Activated naive CD8-positive, alpha-beta T cell treated with anti-CD3 and anti-CD28 coated beads for 36 hours (primary cell): ENCODE data around the gene NGF. TPM values are rescaled to one million over a fixed set of nuclear protein-coding genes. Genes with fewer than 3 reads are reported as not detected.
"Not testable (repeated sequence)": the region's sequence is repeated elsewhere in the genome, so short reads cannot be mapped to it uniquely, and the experiment has no call there.

ENCODE experiments used
- DNase-seq: peaks from one replicate; pipeline ENCODE4 v3.0.0; 2021
- H3K27ac Mint-ChIP-seq: one replicate; pipeline ENCODE4 v1.8.0; 2022; ENCODE audit warnings: mild to moderate bottlenecking, moderate library complexity, mixed read lengths
- H3K27me3 Mint-ChIP-seq: one replicate; pipeline ENCODE4 v1.8.0; 2022; ENCODE audit warnings: mild to moderate bottlenecking, mixed read lengths
- H3K36me3 Mint-ChIP-seq: one replicate; pipeline ENCODE4 v1.8.0; 2021; ENCODE audit warnings: mild to moderate bottlenecking, mixed read lengths
- H3K4me1 Mint-ChIP-seq: one replicate; pipeline ENCODE4 v1.8.0; 2021; ENCODE audit warnings: mixed read lengths
- H3K4me3 Mint-ChIP-seq: one replicate; pipeline ENCODE4 v1.8.0; 2022; ENCODE audit warnings: mild to moderate bottlenecking, moderate library complexity, mixed read lengths
- H3K9me3 Mint-ChIP-seq: one replicate; pipeline ENCODE4 v1.8.0; 2022; ENCODE audit warnings: mixed read lengths
- total RNA-seq, 2 experiments: library from RNA; stranded (reverse); gene quantifications; one replicate each; pipeline ENCODE4 v1.2.3, GENCODE V29; 2021

NGF gene
- total RNA-seq, 2 experiments from 2014 or later = not detected

DNA sequence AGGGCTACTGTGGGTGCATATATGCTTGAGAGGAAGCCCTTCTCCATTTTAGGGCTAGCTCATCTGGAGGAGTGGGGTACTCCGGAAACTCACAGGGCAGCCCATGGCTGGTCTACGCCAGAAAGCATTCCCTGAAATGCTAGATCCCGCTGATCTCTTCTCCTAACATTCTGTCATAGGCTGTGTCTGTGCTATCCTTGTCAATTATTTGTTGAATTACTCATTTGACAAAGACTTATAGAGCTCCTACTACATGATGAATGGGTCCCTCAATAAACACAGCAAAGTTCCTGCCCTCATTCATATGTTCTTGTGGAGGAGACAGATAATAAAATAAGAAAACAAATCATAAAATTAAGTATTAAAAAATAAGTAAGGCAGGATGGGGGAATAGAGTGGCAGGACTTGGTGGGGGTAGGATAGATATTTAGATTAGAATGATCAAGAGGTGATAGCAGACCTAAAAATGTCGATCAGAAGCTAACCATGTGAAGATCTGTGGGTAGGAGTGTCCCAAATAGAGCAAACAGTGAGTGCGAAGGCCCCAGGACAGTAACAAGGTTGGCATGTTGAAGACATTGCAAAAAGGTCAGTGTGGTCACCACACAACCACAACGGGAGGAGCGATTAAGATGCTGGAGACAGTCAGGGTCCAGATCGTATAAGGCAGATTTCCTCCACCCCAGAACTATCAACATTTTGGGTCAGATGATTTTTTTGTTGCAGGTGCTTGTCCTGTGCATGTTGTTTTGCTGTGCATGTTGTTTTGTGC lies 13.2 kb downstream of the NGF start:
- no peaks in the 10 kb centered on the region for H3K36me3 Mint-ChIP-seq
- H3K27ac Mint-ChIP-seq = no peak overlapping the region
- H3K4me3 Mint-ChIP-seq = no peak overlapping the region
- DNase-seq = no peak
- no peaks in the 10 kb centered on the region for H3K9me3 Mint-ChIP-seq
- H3K4me1 Mint-ChIP-seq = no peaks in the 10 kb centered on the region
- peaks cover 16% of the 10 kb centered on the region for H3K27me3 Mint-ChIP-seq

DNA sequence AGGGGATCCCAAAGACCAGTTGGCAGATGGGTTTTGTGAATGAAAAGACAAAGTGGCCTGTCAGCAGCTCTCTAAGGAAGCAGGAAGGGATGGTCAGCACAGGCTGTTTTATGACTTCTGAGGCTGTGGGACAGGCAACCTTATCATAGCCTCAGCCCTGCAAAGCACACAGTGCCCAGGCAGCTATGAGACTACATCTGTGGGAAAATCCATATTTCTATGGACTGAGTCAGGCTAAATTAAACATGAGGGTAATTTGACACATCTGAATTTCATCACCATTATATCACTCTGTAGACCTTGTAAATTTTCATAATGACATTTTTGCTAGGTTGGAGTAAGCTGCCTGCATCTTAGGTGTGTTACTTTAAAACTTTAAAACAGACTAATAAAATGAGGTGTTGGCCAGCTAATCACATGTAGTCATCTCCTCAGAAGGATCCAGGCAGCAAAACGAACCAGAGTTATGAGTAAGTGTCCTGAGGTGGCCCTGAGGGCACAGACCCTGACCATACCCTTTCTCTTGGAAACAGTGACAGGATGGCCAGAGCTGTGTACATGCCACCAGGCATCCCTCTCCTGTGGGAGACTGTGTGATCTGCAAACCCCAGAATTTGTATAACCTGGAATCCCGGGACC lies 14.6 kb downstream of the NGF start:
- Mint-ChIP-seq H3K36me3 (no peaks in the 10 kb centered on the region), H3K4me3 (no peak overlapping the region), H3K9me3 (no peaks in the 10 kb centered on the region), H3K27me3 (peaks cover 16% of the 10 kb centered on the region), H3K4me1 (no peaks in the 10 kb centered on the region), H3K27ac (no peak overlapping the region)
- no peak for DNase-seq

DNA sequence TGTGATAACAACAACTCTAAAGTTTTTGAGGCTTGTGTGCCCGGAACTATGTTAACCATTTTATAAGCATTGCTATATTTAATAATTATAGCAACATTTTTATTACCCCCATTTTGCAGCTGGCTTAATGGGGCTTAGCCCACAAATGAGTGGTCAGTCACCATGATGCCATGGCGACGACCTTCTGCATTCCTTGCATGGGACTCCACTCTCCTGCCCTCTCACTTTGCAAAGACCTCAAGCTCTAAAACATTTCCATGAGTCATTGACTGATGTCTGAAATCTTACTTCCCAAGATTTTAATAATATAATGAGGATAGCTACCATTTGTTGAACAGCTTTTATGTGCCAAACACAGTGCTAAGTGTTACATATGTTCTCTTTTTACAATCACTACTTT lies 15.4 kb downstream of the NGF start:
- no peak for DNase-seq
- H3K4me3 Mint-ChIP-seq = no peak overlapping the region
- no peaks in the 10 kb centered on the region for H3K9me3 Mint-ChIP-seq
- no peaks in the 10 kb centered on the region for H3K36me3 Mint-ChIP-seq
- H3K27ac Mint-ChIP-seq = no peak overlapping the region
- H3K4me1 Mint-ChIP-seq = no peaks in the 10 kb centered on the region
- peaks cover 13% of the 10 kb centered on the region for H3K27me3 Mint-ChIP-seq

DNA sequence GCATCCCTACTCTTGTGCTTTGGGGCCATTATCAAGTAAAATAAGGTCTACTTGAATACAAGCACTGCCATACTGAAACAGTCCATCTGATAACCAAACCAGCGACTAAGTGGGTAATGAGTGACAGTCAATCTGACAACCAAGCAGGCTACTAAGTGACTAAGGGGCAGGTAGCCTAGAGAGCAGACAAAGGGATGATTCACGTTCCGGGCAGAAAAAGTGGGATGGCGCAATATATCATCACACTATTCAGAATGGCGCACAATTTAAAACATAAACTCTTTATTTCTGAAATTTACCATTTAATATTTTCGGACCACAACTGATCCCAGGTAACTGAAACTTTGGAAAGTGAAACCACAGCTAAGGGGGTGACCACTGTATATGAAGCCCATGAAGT lies 17.7 kb downstream of the NGF start:
- Mint-ChIP-seq H3K36me3 (no peaks in the 10 kb centered on the region), H3K4me3 (no peak overlapping the region), H3K27ac (no peak overlapping the region), H3K4me1 (no peaks in the 10 kb centered on the region), H3K9me3 (no peaks in the 10 kb centered on the region), H3K27me3 (peaks cover 5% of the 10 kb centered on the region)
- no peak for DNase-seq

DNA sequence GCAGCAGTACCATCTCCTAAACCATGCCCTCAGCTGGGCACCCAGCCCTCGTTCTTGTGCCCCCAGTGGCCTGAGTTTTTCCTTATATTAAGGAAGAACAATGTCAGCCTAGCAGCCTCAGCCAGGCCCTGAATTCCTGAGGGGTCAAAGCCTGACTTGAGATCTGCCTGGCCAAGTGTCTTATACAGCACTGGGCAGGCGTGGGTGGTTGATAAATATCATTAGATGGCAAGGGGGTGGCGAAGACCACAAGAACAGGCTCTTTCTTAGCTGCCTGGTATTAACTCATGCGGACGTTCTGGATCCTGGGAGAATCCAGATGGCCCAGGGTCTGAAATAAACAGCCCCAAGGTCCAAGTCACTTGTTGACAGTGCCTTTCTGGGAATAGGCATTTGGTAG lies 18.3 kb downstream of the NGF start:
- Mint-ChIP-seq H3K27ac (no peak overlapping the region), H3K9me3 (no peaks in the 10 kb centered on the region), H3K36me3 (no peaks in the 10 kb centered on the region), H3K4me1 (no peaks in the 10 kb centered on the region), H3K27me3 (peaks cover 5% of the 10 kb centered on the region), H3K4me3 (no peak overlapping the region)
- DNase-seq = no peak

DNA sequence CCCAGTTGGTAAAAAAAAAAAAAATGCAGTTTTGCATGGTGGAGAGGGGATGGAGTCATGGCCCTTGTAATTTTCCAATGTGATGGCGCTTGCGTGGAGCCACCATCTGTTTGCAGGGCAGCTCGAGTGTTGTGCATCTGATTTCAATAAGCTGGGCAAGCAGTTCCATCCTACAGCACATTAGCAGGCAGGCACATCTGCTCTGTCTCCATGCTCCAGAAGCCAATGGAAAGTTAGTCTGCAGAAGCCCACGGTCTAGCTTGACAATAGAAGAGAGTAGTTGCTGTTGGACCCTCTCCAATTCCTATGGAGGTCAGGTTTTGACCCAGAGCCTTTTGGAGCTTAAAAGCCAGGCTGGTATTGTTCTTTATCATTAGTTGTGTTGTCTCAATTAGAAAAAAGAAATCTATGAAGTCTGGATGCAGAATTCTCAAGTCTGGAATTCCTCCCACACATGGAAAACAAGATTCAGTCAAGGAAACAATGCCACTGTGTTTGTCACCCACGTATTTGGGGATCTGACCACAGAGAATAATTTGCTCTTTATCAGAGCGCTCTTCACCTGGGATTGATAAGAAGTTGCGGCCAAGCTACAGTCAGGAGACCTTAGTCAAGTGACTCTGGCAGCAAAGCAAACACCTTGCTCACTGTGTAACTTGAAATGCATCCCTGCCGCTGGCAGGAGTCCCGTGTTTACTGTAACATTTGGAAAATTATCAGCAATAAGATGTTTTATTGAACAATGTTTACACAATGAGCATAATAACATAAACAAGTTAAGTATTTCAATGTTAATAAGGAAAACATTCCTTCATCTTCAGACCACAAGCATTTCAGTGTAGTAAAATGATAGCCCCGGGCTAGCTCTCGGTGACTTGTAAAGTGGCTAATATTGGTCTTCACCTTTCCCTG lies 20.7 kb downstream of the NGF start:
- no peaks in the 10 kb centered on the region for H3K36me3 Mint-ChIP-seq
- H3K4me3 Mint-ChIP-seq = no peak overlapping the region
- H3K4me1 Mint-ChIP-seq = no peaks in the 10 kb centered on the region
- H3K27ac Mint-ChIP-seq = no peak overlapping the region
- H3K27me3 Mint-ChIP-seq = no peaks in the 10 kb centered on the region
- H3K9me3 Mint-ChIP-seq = no peaks in the 10 kb centered on the region
- no peak for DNase-seq

DNA sequence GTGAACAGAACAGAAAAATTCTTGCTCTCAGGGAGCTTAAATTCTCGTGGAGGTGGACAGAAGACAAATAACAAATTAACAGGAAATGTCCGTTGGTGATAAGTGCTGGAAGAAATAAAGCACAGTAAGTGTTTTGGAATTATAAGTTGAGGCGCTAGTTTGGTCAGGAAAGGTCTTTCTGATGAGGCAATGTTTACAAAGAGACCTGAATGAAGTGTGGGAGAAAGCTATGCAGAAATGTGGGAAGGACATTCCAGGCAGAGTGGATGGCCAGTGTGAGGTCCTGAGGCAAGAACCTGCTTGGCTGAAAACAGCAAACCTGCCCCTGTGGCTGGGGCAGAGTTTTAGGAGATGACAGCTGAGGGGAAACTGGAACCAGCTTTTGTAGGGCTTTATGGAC lies 23.3 kb downstream of the NGF start:
- Mint-ChIP-seq H3K27me3 (peaks cover 8% of the 10 kb centered on the region), H3K4me1 (no peaks in the 10 kb centered on the region), H3K36me3 (no peaks in the 10 kb centered on the region), H3K9me3 (no peaks in the 10 kb centered on the region), H3K27ac (no peak overlapping the region), H3K4me3 (no peak overlapping the region)
- DNase-seq = no peak

DNA sequence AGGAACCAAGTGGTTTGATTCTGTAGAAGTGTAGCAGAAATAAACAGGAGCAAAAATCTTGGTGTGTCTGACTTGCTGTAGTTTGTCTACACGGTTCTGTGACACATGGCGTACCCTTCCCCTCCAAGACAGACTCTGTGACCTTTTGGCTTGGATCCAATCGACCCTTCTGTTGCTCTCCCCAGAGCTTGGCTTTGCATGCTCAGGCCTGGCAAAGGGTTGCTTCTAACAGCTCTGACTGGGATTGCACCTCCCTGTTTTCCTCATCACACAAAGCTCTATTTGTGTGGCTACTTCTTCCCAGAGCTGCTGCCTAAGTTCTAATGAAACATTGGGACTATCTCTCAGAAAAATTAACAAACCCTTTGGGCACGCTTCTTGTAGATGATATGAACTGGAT lies 24.0 kb downstream of the NGF start:
- Mint-ChIP-seq H3K27ac (no peak overlapping the region), H3K4me1 (no peaks in the 10 kb centered on the region), H3K27me3 (peaks cover 8% of the 10 kb centered on the region), H3K4me3 (no peak overlapping the region), H3K36me3 (no peaks in the 10 kb centered on the region), H3K9me3 (no peaks in the 10 kb centered on the region)
- no peak for DNase-seq

DNA sequence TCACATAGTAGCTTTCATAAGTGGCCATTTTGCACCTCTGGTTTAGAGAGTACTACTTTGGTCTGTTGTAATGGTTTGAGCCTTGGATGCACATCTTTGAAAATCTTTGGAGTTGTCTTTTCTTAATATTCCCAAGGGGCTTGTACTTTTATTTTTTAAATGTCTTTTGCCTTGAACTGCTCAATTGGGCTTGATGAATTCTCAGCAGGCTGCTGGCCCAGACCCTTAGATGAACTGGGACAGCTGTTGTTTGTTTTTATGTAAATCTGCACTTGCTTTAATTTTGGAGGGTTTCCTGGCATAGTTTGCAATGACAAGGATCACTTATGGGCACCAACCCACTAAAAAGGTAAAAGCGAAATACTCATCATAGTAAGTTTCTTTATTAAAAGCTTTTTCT lies 24.9 kb downstream of the NGF start:
- no peaks in the 10 kb centered on the region for H3K4me1 Mint-ChIP-seq
- H3K27me3 Mint-ChIP-seq = peaks cover 8% of the 10 kb centered on the region
- DNase-seq = no peak
- H3K9me3 Mint-ChIP-seq = no peaks in the 10 kb centered on the region
- no peaks in the 10 kb centered on the region for H3K36me3 Mint-ChIP-seq
- no peak overlapping the region for H3K4me3 Mint-ChIP-seq
- no peak overlapping the region for H3K27ac Mint-ChIP-seq

DNA sequence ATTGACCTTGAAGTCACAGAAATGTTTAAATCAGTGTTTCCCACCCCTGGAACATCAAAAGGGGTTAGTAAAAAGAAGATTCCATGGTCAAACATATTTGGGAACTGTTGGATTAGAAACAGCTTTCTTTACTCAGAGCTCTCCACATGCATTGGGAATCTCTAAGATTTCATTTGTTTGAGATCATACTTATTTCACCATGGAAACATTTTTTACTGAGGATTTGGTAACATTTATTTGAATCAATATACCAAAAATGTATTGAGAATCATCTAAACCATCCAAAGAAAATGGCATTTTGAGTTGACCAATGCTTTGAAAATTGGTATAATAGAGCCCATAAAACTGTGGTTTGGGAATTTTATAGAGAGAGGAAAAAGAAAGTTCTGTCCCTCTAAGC lies 25.3 kb downstream of the NGF start:
- H3K9me3 Mint-ChIP-seq = no peaks in the 10 kb centered on the region
- H3K4me3 Mint-ChIP-seq = no peak overlapping the region
- no peak for DNase-seq
- H3K4me1 Mint-ChIP-seq = no peaks in the 10 kb centered on the region
- no peak overlapping the region for H3K27ac Mint-ChIP-seq
- H3K36me3 Mint-ChIP-seq = no peaks in the 10 kb centered on the region
- peaks cover 8% of the 10 kb centered on the region for H3K27me3 Mint-ChIP-seq

DNA sequence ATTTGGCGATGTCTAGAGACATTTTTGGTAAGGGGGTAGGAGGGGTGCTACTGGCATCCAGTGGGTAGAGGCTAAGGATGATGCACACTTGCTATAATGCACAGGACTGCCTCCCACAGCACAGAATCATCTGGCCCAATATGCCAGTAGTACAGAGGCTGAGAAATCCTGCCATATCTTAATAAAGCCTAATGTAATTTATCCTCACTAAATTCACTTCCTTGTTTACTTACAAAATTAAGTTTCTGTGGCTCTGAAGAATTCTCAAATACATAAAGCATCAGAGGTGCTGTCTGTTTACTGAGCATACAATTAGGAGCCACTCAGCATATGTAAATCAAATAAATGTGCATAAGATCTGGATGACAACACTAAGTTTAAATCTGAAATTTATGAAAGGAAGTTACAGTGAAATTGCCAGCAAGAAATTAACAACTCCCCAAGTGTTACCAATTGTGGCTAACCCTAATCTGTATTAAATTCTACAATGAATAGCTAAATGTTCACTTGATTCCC lies 26.5 kb downstream of the NGF start:
- DNase-seq = no peak
- Mint-ChIP-seq H3K9me3 (no peaks in the 10 kb centered on the region), H3K27ac (no peak overlapping the region), H3K4me1 (no peaks in the 10 kb centered on the region), H3K36me3 (no peaks in the 10 kb centered on the region), H3K4me3 (no peak overlapping the region), H3K27me3 (peaks cover 13% of the 10 kb centered on the region)

DNA sequence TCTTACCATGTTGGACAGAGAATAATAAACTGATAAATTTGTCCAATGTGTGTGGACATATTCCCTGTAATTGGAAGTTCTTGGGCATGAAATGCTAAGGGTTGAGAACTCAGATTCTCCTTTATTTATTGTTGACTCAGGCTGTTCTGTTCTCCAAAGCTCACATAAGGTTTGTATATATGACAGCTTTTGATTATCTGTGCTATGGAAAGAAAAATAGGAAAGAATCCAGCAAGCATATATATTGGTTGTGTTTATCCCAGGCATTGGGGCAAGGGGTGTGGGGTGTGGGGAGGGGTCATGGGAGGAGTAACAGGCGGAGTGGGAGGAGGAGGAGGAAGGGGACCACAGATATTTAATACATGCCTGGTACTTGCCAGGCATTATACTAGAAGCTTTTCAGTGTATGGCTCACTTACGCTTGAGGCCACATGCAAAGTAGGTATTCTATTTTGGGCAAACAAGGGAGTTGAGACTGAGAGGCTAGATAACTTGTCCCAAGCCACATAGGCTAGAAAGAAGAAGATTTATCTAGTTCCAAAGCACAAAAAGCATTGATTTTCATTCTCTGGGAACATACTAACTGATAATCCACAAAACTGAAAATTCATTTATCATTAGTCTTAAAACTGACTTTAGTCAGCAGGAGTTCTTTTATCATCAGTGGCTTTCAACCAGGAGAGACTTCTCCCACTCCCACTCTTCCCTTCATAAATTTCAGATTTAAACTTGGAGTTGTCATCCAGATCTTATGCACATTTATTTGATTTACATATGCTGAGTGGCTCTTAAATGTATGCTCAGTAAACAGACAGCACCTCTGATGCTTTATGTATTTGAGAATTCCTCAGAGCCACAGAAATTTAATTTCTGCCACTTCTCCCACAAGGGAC lies 27.2 kb downstream of the NGF start:
- Mint-ChIP-seq H3K27ac (no peak overlapping the region), H3K9me3 (no peaks in the 10 kb centered on the region), H3K4me3 (no peak overlapping the region), H3K36me3 (no peaks in the 10 kb centered on the region), H3K4me1 (no peaks in the 10 kb centered on the region), H3K27me3 (peaks cover 19% of the 10 kb centered on the region)
- DNase-seq = no peak

DNA sequence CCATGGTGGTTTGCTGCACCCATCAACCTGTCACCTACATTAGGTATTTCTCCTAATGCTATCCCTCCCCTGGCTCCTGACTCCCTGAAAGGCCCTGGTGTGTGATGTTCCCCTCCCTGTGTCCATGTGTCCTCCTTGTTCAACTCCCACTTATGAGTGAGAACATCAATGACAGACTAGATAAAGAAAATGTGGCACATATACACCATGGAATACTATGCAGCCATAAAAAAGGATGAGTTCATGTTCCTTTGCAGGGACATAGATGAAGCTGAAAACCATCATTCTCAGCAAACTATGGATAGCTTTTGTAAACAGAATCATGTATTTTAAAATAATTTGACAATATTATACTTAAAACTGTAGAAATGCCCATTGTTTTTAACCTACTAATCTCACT lies 28.5 kb downstream of the NGF start:
- H3K36me3 Mint-ChIP-seq, H3K9me3 Mint-ChIP-seq, H3K27ac Mint-ChIP-seq, H3K4me3 Mint-ChIP-seq, H3K4me1 Mint-ChIP-seq, DNase-seq: not testable (repeated sequence)
- H3K27me3 Mint-ChIP-seq = peaks cover 25% of the 10 kb centered on the region

DNA sequence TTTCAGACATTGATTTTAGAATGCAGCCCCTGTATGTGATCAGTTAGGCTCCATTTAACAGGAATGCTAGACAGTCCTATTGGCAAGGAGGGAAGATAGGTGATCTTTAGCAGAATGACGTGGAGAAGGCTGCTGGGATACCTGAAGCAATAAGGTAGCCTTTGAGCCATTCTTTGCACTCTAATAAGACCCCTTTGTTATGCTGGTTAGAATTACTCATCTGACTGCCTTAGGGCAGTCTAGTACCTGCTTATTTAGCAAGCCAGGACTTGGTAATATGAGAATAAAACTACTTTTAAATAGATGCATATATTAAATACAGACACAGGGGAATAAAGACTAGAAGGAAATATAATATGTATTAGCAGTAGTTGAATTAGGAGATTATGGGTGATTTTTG lies 29.1 kb downstream of the NGF start:
- no peaks in the 10 kb centered on the region for H3K36me3 Mint-ChIP-seq
- no peak overlapping the region for H3K4me3 Mint-ChIP-seq

More for the DNA sequence above, 29.1 kb downstream of the NGF start:
- H3K4me1 Mint-ChIP-seq = no peaks in the 10 kb centered on the region
- DNase-seq = no peak
- H3K27me3 Mint-ChIP-seq = peaks cover 25% of the 10 kb centered on the region
- no peaks in the 10 kb centered on the region for H3K9me3 Mint-ChIP-seq
- no peak overlapping the region for H3K27ac Mint-ChIP-seq
